Spleen (tissue), 7 donors: ENCODE measurements around the gene SYNDIG1.

Experiments
- CTCF ChIP-seq, 11 experiments: fragments of 200-600 bp in 7 of 11; fragments of 450-650 bp in 4 of 11; sonication (generic) in 4 of 11; IDR thresholded peaks in 8 of 11; conservative IDR thresholded peaks in 3 of 11; 1 replicate in 7 of 11; 2 replicates in 4 of 11; pipeline versions ENCODE4 v1.4.0 to v1.8.0; 2016 to 2021; ENCODE audit warnings: antibody characterized with exemption in 11 of 11, inconsistent platforms in 4 of 11, mild to moderate bottlenecking in 1 of 11
- POLR2A ChIP-seq, 3 donors: fragments of 450-650 bp; IDR thresholded peaks; one replicate each; pipeline ENCODE4 v1.5.1; 2017; ENCODE audit warnings: antibody characterized with exemption in 3 of 3, mild to moderate bottlenecking in 1 of 3
- POLR2AphosphoS5 ChIP-seq, 3 donors: sonication (generic); formaldehyde crosslinking; IDR thresholded peaks; one replicate each; pipeline ENCODE4 v1.5.1; 2017; ENCODE audit warnings: antibody characterized with exemption in 3 of 3
- donor health status: DM: no; HTN: no; CAD: no; lungs with moderate emphysema.
- donor health status: DM: no; HTN: no; CAD: no.
- donor health status: DM: no; HTN: no; CAD: no.

GRCh38 chr20:24445510-24446170 is 23.8 kb upstream of the SYNDIG1 start:
- TF ChIP-seq POLR2A (IDR thresholded peaks at IDR 0.05): no peak
- TF ChIP-seq POLR2AphosphoS5 (IDR thresholded peaks at IDR 0.05): no peak
- no peak for TF ChIP-seq CTCF (IDR thresholded peaks at IDR 0.05 in 8 of 11, conservative IDR thresholded peaks at IDR 0.05 in 3 of 11)
